ENCODE results near the gene PGAP2.

The PGAP2 gene

GRCh38 chr11:3861683-3862082 lies 53.3 kb downstream of the PGAP2 start:
- TF ChIP-seq CTCF (IDR thresholded peaks at IDR 0.05; ENCODE audit: control insufficient read depth, extremely low read depth, insufficient read depth): no peak
- no peak for DNase-seq (ENCODE audit: low read depth)
- H3K4me3 ChIP-seq (ENCODE audit: low read depth, low read length): no peak overlapping the region

- H3K4me3 ChIP-seq (ENCODE audit: low read depth, low read length): no peak overlapping the region
- no peak for DNase-seq (ENCODE audit: low read depth)
- no peak for TF ChIP-seq CTCF (IDR thresholded peaks at IDR 0.05; ENCODE audit: control insufficient read depth, extremely low read depth, insufficient read depth)
These were observed 57.2 kb downstream of the PGAP2 start for GRCh38 chr11:3865388-3866193.

- no peak for DNase-seq (ENCODE audit: low read depth)
- no peak for TF ChIP-seq CTCF (IDR thresholded peaks at IDR 0.05; ENCODE audit: control insufficient read depth, extremely low read depth, insufficient read depth)
These were observed 57.8 kb downstream of the PGAP2 start for GRCh38 chr11:3866206-3866605.

GRCh38 chr11:3866836-3867208 lies 58.5 kb downstream of the PGAP2 start:
- DNase-seq (ENCODE audit: low read depth): no peak
- TF ChIP-seq CTCF (IDR thresholded peaks at IDR 0.05; ENCODE audit: control insufficient read depth, extremely low read depth, insufficient read depth): no peak
- H3K4me3 ChIP-seq (ENCODE audit: low read depth, low read length): no peak overlapping the region

More at GRCh38 chr11:3866206-3866605, 57.8 kb downstream of the PGAP2 start:
- no peak overlapping the region for H3K4me3 ChIP-seq (ENCODE audit: low read depth, low read length)

GRCh38 chr11:3867209-3868091 lies 59.1 kb downstream of the PGAP2 start:
- no peak for TF ChIP-seq CTCF (IDR thresholded peaks at IDR 0.05; ENCODE audit: control insufficient read depth, extremely low read depth, insufficient read depth)
- no peak for DNase-seq (ENCODE audit: low read depth)
- H3K4me3 ChIP-seq (ENCODE audit: low read depth, low read length): no peak overlapping the region

- no peak for TF ChIP-seq CTCF (IDR thresholded peaks at IDR 0.05; ENCODE audit: control insufficient read depth, extremely low read depth, insufficient read depth)
- no peak overlapping the region for H3K4me3 ChIP-seq (ENCODE audit: low read depth, low read length)
- no peak for DNase-seq (ENCODE audit: low read depth)
These were observed 65.5 kb downstream of the PGAP2 start for GRCh38 chr11:3873712-3874349.
